Thoracic aorta (tissue), 2 donors: ENCODE measurements around the gene PLXNB1. TPM values are rescaled to one million over a fixed set of nuclear protein-coding genes. Genes with fewer than 3 reads are reported as not detected.
A peak's percentile ranks its signal among the peaks of the same experiment; 100 is the strongest.
"Not testable (repeated sequence)": the region's sequence is repeated elsewhere in the genome, so short reads cannot be mapped to it uniquely, and the experiment has no call there.

Source experiments
- ATAC-seq: fragments of 150-250 bp; one replicate; pipeline ENCODE4 v1.8.0; 2017; ENCODE audit warnings: low read depth; ENCODE audit not compliant: insufficient number of reproducible peaks, low FRiP score
- DNase-seq: peaks from one replicate; pipeline ENCODE4 v3.0.0-alpha.2; 2020; ENCODE audit warnings: low spot score
- H3K27ac ChIP-seq, 2 donors: fragments of 200-600 bp; sonication (generic); 1 replicate in 1 of 2; 2 replicates in 1 of 2; pipeline ENCODE4 v1.5.1; 2016; ENCODE audit warnings: mild to moderate bottlenecking in 2 of 2, moderate library complexity in 2 of 2
- H3K27me3 ChIP-seq: fragments of 200-600 bp; sonication (generic); replicated peaks from 2 replicates; pipeline ENCODE4 v1.6.0; 2016; ENCODE audit warnings: mild to moderate bottlenecking; ENCODE audit not compliant: insufficient read depth
- H3K36me3 ChIP-seq: fragments of 200-600 bp; sonication (generic); one replicate; pipeline ENCODE4 v1.5.1; 2016
- H3K4me1 ChIP-seq, 2 donors: fragments of 200-600 bp; sonication (generic); 1 replicate in 1 of 2; 2 replicates in 1 of 2; pipeline versions ENCODE4 v1.5.1 to v1.6.0; 2016; ENCODE audit warnings: low read depth in 2 of 2, mild to moderate bottlenecking in 1 of 2; ENCODE audit not compliant: control insufficient read depth in 1 of 2
- H3K4me3 ChIP-seq: fragments of 200-600 bp; sonication (generic); 2 replicates; pipeline ENCODE4 v1.5.1; 2016; ENCODE audit warnings: mild to moderate bottlenecking
- H3K9me3 ChIP-seq: fragments of 200-600 bp; sonication (generic); 2 replicates; pipeline ENCODE4 v1.5.1; 2016
- CTCF ChIP-seq: fragments of 200-600 bp; sonication (generic); IDR thresholded peaks from one replicate; pipeline ENCODE4 v1.5.1; 2019; ENCODE audit warnings: antibody characterized with exemption
- total RNA-seq, 2 donors: library from RNA; depleted of rRNA; stranded (reverse); fragments of >200 nt; gene quantifications; one replicate each; pipeline versions ENCODE4 v1.1.0 to v1.2.3, GENCODE V29; 2016

The PLXNB1 gene
- total RNA-seq, 2 donors from 2014 or later: 177 to 210 TPM

- no peaks in the 10 kb centered on the region for H3K9me3 ChIP-seq
- DNase-seq (no peak), ATAC-seq (no peak)
- H3K27me3 ChIP-seq: no peaks in the 10 kb centered on the region
- peaks cover 16 to 30% of the 10 kb centered on the region in 2 donors for H3K4me1 ChIP-seq
- peaks cover 8% of the 10 kb centered on the region for H3K36me3 ChIP-seq
- no peak overlapping the region for H3K4me3 ChIP-seq
- H3K27ac ChIP-seq: no peak overlapping the region
- TF ChIP-seq CTCF: no peak
Measured at GRCh38 chr3:48475188-48475587, 45.3 kb upstream of the PLXNB1 start.

GRCh38 chr3:48474619-48475018 is 44.7 kb upstream of the PLXNB1 start:
- no peak overlapping the region for H3K4me3 ChIP-seq
- no peaks in the 10 kb centered on the region for H3K27me3 ChIP-seq
- H3K36me3 ChIP-seq: peaks cover 8% of the 10 kb centered on the region
- DNase-seq (no peak), ATAC-seq (no peak)
- no peaks in the 10 kb centered on the region for H3K9me3 ChIP-seq
- no peak for TF ChIP-seq CTCF
- no peak overlapping the region for H3K27ac ChIP-seq
- H3K4me1 ChIP-seq: peaks cover 22 to 35% of the 10 kb centered on the region in 2 donors

- peaks cover 13% of the 10 kb centered on the region for H3K36me3 ChIP-seq
- not testable (repeated sequence) for DNase-seq, H3K4me3 ChIP-seq, H3K9me3 ChIP-seq, H3K27me3 ChIP-seq, ATAC-seq
- peaks cover 27 to 41% of the 10 kb centered on the region in 2 donors for H3K4me1 ChIP-seq
- peak overlapping the region; percentile 96 to 97 for H3K27ac ChIP-seq
Measured at GRCh38 chr3:48474031-48474430, 44.1 kb upstream of the PLXNB1 start.

GRCh38 chr3:48473617-48473952 is 43.7 kb upstream of the PLXNB1 start:
- Histone ChIP-seq H3K27me3 (no peaks in the 10 kb centered on the region), H3K27ac (peak overlapping the region; percentile 96 to 97), H3K4me1 (peaks cover 31 to 46% of the 10 kb centered on the region in 2 donors), H3K4me3 (no peak overlapping the region), H3K36me3 (peaks cover 18% of the 10 kb centered on the region), H3K9me3 (no peaks in the 10 kb centered on the region)
- ATAC-seq (no peak), DNase-seq (no peak)
- no peak for TF ChIP-seq CTCF

GRCh38 chr3:48472923-48473616 is 43.2 kb upstream of the PLXNB1 start:
- ATAC-seq (peak; percentile 83), DNase-seq (peak; percentile 74)
- H3K27ac ChIP-seq: peak overlapping the region; percentile 96 to 97
- H3K4me3 ChIP-seq: peak overlapping the region; percentile 79
- no peaks in the 10 kb centered on the region for H3K9me3 ChIP-seq
- TF ChIP-seq CTCF: peak; percentile 56
- no peaks in the 10 kb centered on the region for H3K27me3 ChIP-seq
- peaks cover 15% of the 10 kb centered on the region for H3K36me3 ChIP-seq
- peaks cover 33 to 51% of the 10 kb centered on the region in 2 donors for H3K4me1 ChIP-seq

- Histone ChIP-seq H3K27ac (peak overlapping the region; percentile 96 to 97), H3K4me3 (peak overlapping the region; percentile 79), H3K9me3 (no peaks in the 10 kb centered on the region), H3K27me3 (no peaks in the 10 kb centered on the region), H3K4me1 (peaks cover 36 to 56% of the 10 kb centered on the region in 2 donors), H3K36me3 (peaks cover 15% of the 10 kb centered on the region)
- ATAC-seq: peak; percentile 15
- no peak for TF ChIP-seq CTCF
- DNase-seq: no peak
Measured at GRCh38 chr3:48472673-48472922, 42.7 kb upstream of the PLXNB1 start.
